ENCODE data around the gene ARL5C.

ARL5C gene

DNA sequence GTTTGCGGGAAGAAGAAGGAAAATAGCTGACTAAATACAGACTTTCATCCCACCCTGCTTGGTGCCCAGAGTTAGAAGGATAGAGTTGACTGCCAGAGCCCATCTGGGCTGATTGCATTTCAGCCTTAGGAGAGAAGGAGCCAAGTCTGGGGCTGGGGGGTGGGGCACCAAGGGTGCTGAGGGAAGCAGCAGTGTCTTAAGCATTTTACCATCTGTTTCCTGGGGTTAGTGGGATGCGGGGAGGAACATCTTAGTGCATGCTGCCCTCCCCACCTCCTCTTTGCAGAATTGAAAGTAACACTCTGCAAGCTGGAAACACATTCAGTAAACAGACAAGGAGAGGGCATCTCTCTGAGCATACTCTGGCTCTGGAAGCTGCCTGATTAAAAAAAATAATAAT, 1.5 kb upstream of the ARL5C start:
- no peak for DNase-seq (ENCODE audit: low spot score)

DNA sequence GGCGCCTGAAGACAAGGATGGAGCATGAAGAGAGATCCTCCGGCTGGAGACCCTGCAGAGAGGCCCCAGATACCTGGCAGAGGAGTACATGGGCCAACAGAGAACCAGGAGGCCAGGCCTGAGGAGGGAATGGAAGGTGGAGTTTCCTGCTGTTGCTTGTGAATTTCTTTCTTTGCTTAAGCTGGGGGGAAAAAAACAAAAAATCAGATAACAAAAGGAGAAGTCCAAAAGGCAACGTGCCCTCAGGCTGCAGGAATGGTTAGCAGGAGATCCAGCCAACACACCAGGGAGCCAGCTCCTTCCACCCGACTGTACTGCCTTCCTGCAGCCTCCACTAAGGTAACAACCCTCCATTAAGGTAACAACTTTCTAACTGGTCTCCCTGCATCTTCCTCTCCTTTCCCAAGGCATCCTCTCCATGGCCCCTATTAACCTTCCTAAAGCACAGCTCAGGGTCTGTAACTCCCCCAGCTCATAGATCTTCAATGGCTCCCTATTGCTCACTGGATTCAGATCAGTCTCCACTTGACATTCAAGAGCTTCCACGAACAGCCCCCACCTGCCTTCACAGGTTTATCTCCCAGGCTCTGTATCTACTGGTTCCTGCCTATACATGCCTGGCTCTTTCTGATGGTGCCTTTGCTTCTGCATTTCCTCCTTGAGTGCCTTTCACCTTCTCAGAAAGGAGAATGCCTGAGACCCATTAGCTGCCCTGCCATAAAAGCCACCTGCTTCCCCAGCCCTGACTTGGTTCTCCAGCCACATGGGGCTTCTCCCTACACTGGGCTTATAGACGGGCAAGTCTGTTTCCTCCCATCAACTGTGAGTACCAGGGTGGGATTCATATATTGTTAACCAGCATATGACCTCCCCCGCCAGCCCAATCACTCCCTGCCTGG, 725 bp upstream of the ARL5C start:
- DNase-seq (ENCODE audit: low spot score): no peak

DNA sequence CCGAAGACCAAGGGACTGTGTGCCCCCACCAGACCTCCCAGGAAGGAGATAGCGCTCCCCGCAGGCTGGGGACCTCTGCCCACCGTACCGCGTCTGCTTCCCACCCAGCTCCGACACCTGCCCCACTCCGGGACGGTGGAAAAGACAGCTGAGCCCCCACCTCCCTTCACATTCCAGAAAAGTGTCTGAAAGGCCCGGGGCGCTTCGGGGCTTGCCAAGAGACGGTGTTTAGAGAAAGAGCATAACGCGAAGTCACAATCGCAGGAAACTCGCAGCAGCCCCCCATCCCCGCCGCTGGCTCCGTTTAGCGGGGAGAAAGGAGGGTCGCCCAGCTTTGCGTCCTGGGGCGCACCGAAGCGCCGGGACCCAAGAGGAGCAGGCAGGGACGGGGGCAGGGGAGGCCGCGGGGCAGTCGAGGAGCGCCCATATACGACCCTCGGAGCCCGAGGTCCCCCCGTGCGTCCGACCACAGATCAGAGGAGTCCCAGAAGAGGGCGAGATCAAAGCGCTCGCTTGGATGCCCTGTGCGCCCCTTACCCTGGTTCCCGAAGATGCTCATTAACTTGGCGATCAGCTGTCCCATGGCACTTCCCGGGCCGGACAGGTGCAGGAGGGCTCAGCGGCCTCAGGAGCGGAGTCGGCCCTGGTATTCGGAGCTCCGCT, 652 bp downstream of the ARL5C start:
- no peak for DNase-seq (ENCODE audit: low spot score)

DNA sequence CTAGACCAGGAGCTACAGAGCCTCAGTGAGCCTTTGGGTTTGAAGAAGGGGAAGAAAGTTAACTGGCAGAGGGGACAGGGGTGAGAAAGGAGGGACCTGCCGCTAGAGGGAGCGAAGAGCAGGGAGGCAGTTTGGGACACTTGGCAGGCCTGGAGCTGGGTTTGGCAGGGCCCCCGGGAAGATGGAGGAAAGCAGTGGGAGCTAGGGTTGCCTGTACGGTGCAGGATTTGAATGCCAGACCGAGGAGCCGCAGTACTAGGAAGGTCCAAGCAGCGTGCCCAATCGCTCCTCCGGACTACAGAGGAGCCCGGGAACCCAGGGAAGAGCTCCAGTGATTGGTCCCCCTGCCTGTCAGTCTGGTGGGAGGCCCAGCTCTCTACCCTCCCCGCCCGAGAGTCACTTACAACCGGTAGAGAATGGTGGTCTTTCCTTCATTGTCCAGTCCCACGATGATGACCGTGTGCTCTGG, 1.3 kb downstream of the ARL5C start:
- DNase-seq (ENCODE audit: low spot score): peak; percentile 95

DNA sequence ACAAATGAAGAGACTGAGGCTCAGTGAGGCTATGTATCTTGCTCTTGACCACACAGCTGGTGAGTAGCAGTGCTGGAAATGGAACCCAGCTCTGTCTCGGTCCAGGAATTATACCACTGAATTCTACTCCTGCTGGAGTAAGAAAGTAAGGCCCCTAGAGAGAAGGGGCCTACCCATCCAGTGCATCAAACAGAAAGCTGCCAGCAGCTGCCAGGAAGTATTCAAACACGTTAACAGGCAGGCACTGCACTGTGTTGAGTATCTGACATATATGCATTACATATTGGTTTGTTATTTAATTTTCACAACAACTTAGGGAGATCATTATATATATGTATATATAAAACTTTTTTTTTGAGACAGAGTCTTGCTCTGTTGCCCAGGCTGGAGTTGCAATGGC, 4.0 kb downstream of the ARL5C start:
- no peak for DNase-seq (ENCODE audit: low spot score)

DNA sequence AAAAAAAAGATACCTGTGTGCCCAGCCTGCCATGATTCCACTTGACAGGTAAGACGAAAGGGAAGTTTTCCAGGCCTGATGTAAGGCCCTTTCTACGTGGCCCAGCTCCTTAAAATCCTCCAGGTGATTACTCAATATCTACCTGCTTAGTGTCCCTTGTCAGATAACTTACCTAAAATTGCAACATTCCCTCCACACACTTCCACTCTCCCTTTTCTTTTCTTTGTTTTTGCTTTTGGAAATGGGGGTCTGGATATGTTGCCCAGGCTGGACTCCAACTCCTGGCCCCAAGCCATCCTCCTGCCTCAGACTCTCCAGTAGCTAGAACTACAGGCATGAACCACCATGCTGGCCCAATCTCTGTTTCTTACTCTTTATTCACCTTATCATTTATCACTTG, 7.3 kb downstream of the ARL5C start:
- no peak for DNase-seq (ENCODE audit: low spot score)

DNA sequence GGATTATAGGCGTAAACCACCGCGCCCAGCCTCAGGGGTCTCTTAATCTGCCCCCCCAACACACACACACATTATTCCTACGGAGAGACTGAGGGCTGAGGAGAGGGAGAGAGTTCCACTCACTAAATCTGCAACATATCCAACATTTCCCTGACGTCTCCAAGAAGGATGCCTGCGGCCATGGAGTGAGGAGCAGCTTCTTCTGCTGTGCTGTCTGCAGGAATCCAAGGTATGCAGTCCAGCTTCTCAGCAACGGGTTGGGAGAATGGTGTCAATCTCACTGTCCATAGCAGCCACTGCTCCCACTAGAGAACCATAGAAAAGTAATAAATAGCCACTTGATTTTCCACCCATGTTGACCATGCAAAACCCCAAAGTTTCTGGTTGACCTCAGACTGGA, 9.5 kb downstream of the ARL5C start:
- DNase-seq (ENCODE audit: low spot score): no peak

DNA sequence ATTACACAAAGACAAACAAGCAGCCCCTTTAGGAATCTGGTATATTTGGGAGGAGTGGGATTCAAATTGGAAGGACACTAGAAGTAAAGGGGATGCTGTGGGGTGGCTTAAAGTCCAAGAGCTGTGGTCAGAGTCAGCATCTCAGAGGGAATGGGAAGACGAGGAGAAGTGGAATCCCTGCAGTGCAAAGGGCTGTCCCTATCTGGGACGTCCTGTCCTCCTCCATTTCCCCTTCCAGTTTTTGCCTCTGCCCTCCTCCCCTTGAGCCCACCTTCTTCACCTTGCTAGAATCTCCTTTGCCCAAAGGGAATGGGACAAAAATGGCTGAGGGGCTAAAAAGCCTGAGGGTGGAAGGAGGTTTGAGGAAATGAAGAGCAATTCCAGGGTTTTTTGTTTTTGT, 10.3 kb downstream of the ARL5C start:
- no peak for DNase-seq (ENCODE audit: low spot score)

DNA sequence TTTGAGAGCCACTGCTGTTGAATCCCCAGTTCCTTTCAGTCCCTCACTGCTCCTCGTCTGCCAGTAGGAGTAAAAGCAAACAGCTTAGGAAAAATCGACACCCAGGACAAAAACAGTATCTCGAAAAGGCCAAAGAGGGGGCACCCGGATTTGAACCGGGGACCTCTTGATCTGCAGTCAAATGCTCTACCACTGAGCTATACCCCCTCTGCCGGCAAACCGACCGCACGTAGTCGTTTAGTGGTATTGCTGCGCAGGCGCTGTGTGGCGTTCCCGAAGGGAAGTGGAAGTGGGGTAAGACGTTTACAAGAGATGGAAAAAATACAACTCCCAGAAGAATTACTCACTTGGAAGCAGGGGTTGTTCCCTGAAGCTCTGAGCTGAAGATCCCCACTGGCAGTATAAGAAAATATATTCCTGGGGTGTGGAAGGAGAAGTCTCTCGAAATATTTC, 12.3 kb downstream of the ARL5C start:
- peak; percentile 81 for DNase-seq (ENCODE audit: low spot score)

DNA sequence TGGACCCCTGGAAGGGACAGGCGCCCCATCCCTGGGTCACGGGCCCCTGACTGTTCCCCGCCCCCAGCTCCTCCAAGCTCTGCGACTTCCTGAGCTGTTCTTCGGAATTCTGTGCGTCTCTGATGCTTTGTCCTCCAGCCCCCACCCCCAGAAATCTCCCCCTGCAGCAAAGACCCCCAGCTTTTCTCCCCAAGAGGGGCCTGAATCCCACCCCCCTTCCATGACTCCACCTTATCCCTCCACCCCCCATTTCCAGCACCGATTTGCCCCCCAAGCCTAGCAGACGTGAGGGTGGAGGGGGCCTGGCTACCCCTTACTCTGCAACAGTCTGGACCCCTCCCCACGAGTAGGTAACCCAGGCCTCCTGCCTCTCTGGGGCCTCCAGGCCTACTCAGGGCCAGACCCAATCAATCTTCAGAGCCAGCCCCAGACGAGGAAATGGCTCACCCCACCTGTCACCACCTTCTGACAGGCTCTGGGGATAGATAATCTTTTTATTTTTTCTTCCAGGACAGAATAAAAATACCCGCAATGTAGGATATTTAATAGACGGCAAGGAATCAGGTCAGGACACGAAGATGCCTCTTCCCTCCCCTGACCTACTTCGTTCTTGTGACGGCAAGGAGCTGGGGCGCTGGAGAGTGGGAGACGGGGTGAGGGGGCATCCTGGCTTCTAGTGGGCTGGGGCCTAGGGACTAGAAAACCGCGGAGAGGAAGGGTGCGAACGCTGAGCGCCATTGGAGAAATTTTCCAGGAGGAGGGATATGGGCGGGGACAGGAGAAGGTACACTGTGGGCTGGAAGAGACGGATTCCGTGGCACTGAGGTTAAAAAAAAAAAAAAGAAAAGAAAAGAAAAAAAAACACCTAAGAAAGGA, 13.8 kb downstream of the ARL5C start:
- no peak for DNase-seq (ENCODE audit: low spot score)

DNA sequence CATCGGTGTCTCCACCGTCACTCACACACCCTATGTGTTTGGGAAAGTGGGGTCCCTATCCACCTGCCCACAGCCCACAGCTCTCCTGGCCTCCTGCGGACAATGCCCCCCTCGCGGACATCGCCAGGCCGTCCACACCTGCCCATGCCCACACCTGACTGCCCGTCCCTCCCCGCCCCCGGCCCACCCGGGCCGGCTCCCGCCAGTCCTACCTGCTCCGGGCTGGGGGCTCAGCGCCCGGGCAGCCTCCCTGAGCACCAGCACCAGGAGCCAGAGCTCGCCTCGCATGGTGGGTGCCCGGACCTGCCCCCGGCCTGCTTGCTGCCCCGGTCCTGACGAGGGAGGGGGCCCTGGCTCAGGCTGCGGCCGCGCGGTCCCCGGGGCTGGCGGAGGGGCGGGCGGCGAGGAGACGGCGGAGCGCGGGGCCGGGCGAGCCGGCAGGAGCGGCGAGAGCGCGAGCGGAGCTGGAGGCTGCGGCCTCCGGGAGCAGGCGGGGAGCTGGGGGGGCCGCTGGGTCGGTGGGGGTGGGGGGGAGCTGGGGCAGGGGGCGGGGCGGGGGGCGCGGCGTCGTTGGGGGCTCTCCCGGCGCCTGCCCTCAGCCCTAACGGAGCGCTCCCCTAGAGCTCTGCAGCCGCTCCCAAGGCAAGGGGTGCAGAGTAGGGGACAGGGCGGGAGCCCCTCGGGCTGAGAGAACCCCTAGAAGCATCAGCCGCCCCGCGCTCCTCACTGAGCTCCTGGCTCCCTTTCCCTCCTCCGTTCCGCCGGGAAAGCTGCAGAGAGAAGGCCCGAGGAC, 14.6 kb downstream of the ARL5C start, which contains the start of gene PLXDC1:
PLXDC1 (minus strand) TSS at position 488 of the 793 bp plus-strand sequence; CDS start at position 288, 200 bp downstream.
- no peak for DNase-seq (ENCODE audit: low spot score)

DNA sequence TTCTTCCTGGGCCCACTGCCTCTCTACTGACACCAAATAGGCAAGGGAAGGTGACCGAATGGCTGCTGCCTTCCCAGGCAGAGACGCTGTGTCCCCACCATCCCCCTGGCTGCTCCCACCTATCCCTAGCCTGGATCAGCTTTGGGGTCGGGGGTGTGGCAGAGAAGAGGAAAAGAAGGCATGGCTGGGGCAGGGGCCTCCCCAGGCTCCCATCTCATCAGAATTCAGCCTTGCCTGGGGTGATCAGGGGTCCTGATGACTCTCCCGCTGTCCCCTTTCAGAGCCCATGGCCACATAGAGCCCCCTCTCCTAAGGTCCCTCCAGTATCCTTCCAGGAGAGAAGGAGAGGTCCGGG, 15.2 kb downstream of the ARL5C start:
- DNase-seq (ENCODE audit: low spot score): no peak

DNA sequence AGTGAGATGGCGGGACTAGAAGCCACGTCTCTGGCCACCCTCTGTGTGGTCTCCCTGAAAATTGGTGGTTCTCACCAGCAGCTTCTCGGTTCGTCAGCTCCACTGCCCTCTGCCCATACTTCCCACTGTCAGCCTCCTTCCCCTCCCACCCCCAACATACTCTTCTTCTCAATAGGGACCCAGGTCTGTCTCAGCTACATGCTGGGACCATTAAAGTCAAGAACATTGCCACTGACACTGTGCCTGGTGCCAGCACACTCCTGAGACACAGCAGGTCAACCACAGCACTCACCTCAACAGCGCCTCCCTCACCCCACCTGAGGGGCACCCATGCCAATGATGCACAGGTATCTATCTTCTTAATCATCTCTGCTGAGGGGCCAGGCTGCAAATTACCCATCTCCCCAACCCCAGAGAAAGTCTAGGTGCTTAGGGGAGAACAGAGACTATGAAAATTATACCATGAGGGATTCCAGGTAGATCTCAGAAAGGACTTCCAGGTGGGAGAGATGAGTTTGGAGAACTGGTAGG, 15.8 kb downstream of the ARL5C start:
- DNase-seq (ENCODE audit: low spot score): no peak

DNA sequence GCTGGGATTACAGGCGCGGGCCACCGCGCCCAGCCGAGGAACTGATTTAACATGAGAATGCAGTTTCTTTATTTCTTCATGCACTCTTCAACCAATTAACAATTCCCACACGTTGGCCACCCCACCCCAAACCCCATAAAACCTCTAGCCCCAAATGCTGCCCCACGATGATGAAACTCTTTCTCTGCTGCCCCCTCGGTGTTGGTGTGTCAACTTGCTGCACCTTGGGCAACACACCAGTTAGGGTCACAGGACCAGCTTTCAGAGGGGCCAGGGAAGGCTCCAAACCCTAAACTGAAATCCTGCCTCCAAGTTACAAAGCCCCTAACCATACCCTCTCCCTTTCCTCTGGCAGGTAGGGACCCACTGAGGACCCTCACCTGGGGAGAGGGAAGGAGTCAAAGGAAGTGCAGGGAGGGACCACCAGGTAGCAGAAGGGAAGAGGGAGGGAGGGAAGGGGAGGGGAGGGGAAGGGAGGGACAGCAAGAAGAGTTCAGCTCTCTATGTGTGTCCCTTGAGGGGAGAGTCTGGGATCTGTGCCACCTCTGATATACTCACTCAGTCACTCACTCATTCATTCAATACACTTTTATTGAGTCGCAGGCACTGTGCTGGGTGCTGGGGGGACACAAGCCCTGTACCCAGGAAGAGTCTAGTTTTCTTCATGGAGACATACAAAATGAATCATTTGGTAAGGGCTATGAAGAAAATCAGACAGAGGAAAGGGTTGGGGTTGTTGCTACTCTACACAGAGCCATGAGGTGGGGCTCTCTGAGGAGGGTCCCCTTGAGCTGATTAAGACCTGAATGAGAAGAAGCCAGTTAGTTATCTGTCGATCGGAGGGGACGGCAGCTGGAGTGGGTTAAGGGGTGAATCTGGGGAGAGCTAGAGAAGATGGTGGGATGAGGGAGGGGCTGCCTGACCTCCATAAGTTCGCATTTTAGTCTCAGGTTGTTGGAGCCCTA, 18.5 kb downstream of the ARL5C start:
- no peak for DNase-seq (ENCODE audit: low spot score)

DNA sequence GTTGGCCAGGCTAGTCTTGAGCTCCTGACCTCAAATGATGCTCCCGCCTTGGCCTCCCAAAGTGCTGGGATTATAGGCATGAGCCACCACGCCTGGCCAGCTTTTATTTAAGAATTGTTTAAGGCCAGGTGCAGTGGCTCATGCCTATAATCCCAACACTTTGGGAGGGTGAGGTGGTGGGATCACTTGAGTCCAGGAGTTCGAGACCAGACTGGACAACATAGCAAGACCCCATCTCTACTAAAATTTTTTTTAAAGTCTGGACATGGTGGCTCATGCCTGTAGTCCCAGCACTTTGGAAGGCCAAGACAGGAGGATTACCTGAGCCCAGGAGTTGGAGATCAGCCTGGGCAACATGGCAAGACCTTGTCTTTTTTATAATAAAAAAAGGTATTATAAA, 19.7 kb downstream of the ARL5C start:
- no peak for DNase-seq (ENCODE audit: low spot score)

DNA sequence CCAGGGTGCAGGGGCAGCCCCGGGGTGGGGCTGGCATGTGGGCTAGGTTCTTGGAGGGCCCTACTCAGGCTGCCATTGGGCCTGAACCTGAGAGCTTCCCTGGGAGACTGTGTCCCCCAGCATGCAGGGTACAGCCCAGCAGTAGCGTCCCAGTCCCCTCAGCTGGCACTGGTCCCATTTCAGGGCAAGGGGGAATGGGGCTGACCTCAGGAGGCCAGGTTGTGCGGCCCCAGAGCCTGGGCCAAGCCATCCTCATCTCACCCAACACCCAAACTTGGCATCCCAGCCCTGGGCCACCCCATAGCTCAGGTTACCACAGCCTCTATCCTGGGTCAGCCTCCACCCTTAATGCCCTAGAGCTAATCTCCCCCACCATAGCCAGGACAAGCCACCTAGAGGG, 20.8 kb downstream of the ARL5C start:
- no peak for DNase-seq (ENCODE audit: low spot score)

DNA sequence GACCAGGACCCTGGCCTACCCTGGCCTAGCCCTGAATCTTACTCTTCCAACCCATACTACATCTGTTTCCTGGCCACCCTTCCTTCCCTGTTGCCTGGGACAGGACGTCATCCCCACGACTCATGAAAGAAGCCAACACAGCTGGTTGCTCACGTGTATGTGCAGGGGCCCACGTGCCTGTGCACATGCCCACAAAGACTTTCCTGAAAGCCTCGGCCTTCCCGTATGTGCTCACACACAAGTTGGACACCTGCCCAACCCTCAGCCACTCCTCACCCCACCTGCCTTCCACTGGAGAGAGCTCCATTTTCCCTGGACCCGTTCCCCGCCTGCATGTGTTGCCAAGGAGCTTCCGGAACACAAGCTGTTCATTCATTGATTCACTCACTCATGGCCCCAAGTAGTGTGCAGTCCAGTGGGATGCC, 21.5 kb downstream of the ARL5C start:
- DNase-seq (ENCODE audit: low spot score): no peak

DNA sequence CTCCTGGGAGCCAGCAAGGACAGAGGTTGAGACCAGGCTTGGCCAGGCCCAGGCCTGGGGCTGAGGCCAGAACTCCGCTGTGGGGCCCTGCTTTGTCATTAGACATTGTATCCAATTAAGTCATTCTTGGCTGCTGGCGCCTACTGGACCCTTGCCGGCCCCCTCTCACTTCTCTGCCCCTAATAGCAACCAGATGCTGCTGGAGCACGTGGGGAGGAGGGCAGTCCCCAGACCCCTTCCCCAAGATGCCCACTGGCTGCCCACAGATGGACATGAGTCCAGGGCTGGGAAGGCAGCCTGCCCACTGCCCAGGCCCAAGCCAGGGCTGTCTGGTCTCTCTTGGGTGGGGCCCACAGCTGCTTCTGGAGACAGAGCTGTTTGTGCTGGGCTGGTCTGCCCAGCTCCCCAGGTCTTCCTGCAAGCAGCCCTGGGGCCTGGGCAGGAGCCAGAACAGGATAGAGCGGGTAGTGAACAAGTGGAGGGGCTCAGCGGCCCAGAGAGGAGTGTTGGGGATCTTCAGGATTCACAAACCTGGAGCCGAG, 22.3 kb downstream of the ARL5C start:
- DNase-seq (ENCODE audit: low spot score): no peak

DNA sequence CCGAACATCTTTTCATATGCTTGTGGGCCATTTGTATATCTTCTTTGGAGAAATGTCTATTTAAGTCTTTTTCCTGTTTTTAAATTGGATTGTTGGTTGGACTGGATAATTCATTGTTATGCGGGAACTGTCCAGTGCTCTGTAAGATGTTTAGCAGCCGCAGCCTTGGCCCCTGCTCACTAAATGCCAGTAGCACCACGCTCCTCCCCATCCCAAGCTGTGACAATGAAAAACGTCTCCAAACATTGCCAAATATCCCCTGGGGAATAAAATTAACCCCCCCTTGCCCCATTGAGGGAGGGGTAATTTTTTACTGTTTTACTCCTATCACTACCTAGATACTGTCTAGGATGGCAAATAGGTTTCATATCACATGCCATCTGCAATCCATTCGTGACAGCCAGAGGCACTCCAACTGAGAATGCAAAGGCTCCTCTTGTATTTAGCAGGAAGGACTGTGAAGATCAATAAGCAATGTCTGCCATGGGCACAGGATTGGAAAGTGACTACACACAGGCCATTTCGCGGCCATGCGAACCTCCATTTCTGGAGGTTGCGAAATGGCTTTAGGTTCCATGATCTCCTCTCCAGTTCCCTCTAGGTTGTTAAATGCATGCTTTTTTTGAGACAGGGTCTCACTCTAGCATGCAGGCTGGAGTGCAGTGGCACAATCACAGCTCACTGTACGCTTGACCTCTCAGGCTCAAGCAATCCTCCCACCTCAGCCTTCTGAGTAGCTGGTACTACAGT, 23.9 kb downstream of the ARL5C start:
- DNase-seq (ENCODE audit: low spot score): no peak
